OCI-LY7 (cell line): Measurements from ENCODE around the gene MGAT2. TPM values are rescaled to one million over a fixed set of nuclear protein-coding genes. Genes with fewer than 3 reads are reported as not detected.

Experiments
- BruUV-seq: library from RNA; stranded (reverse); fragments of 400-500 nt; replicated peaks from 2 replicates; lab custom pipeline; 2021; lab: Mats Ljungman, UMichigan
- CTCF ChIA-PET: fragments of 300-600 bp; sonication (Branson Sonifier 250); formaldehyde crosslinking; loops from one replicate; lab custom pipeline; 2022; ENCODE audit warnings: antibody characterized with exemption; ENCODE audit not compliant: unreplicated experiment; lab: Charles Lee
- POLR2A ChIA-PET: fragments of 300-600 bp; sonication (Branson Sonifier 250); formaldehyde crosslinking; loops from one replicate; lab custom pipeline; 2022; ENCODE audit warnings: antibody characterized with exemption; lab: Charles Lee
- DNase-seq: peaks from one replicate; pipeline ENCODE4 v3.0.0-alpha.2; 2015; ENCODE audit warnings: low spot score
- H2AFZ ChIP-seq: fragments of 200-600 bp; sonication (generic), shearing (Covaris generic); 2 replicates; pipeline ENCODE4 v1.6.1; 2014; ENCODE audit warnings: mild to moderate bottlenecking, antibody characterized with exemption, low read length, moderate library complexity
- H3K27ac ChIP-seq: fragments of 200-600 bp; sonication (generic); 2 replicates; pipeline ENCODE4 v1.5.1; 2014; ENCODE audit warnings: mixed run types, low read depth, mild to moderate bottlenecking, moderate library complexity, low read length, inconsistent platforms; ENCODE audit not compliant: poor library complexity, severe bottlenecking
- H3K36me3 ChIP-seq: fragments of 200-600 bp; sonication (generic); 2 replicates; pipeline ENCODE4 v1.6.1; 2014; ENCODE audit warnings: mild to moderate bottlenecking, antibody characterized with exemption, low read length, moderate library complexity, mixed read lengths; ENCODE audit not compliant: insufficient read depth
- H3K4me1 ChIP-seq: fragments of 200-600 bp; sonication (generic); 2 replicates; pipeline ENCODE4 v1.5.1; 2014; ENCODE audit warnings: mild to moderate bottlenecking, low read length; ENCODE audit not compliant: insufficient read depth, poor library complexity, severe bottlenecking
- H3K4me2 ChIP-seq: fragments of 200-600 bp; sonication (generic); 2 replicates; pipeline ENCODE4 v1.6.1; 2014; ENCODE audit warnings: mild to moderate bottlenecking, low read length
- H3K4me3 ChIP-seq: fragments of 200-600 bp; sonication (generic); 2 replicates; pipeline ENCODE4 v1.5.1; 2014; ENCODE audit warnings: mild to moderate bottlenecking, low read depth, low read length; ENCODE audit not compliant: poor library complexity, severe bottlenecking
- H3K79me2 ChIP-seq: fragments of 200-600 bp; sonication (generic); 2 replicates; pipeline ENCODE4 v1.6.1; 2016; ENCODE audit warnings: low read depth, mild to moderate bottlenecking, low read length, moderate library complexity, mixed read lengths; ENCODE audit not compliant: insufficient read depth
- H3K9me2 ChIP-seq: fragments of 200-600 bp; sonication (generic); 2 replicates; pipeline ENCODE4 v1.6.1; 2016; ENCODE audit warnings: mild to moderate bottlenecking, low read length, mixed read lengths; ENCODE audit not compliant: insufficient read depth
- H3K9me3 ChIP-seq: fragments of 200-600 bp; sonication (generic); 2 replicates; pipeline ENCODE4 v1.6.1; 2014; ENCODE audit warnings: mild to moderate bottlenecking, mixed run types, low read length, mixed read lengths
- H4K20me1 ChIP-seq: fragments of 200-600 bp; sonication (generic); 2 replicates; pipeline ENCODE4 v1.6.1; 2014; ENCODE audit warnings: mild to moderate bottlenecking, antibody characterized with exemption, low read length, moderate library complexity, mixed read lengths; ENCODE audit not compliant: insufficient read depth
- EZH2phosphoT487 ChIP-seq: fragments of 200-600 bp; sonication (generic); IDR thresholded peaks from 2 replicates; pipeline ENCODE4 v1.6.1; 2018; ENCODE audit warnings: low read depth, borderline replicate concordance, mild to moderate bottlenecking, mixed run types, antibody characterized with exemption, low read length, moderate library complexity, mixed read lengths
- intact Hi-C: fragments of 100-400 bp; cut with micrococcal nuclease; formaldehyde crosslinking; loops from one replicate; pipeline ENCODE4 v1.10.0; 2022; ENCODE audit not compliant: unreplicated experiment
- total RNA-seq, 2 experiments: library from RNA; depleted of rRNA in 1 of 2; stranded (reverse); fragments of >200 nt in 1 of 2; shearing (Covaris generic) in 1 of 2; gene quantifications; 2 replicates each; pipeline ENCODE4 v1.2.3, GENCODE V29; 2014 to 2022
- TF ChIP-seq, protein P1 (sequence below): fragments of 200-600 bp; sonication (generic); conservative IDR thresholded peaks from 2 replicates; pipeline ENCODE4 v1.5.1; 2014; ENCODE audit warnings: mild to moderate bottlenecking, antibody characterized with exemption, low read length, moderate library complexity, mixed read lengths

The MGAT2 gene
- total RNA-seq, 2 experiments from 2014 or later = 71.7 to 83.5 TPM

DNA sequence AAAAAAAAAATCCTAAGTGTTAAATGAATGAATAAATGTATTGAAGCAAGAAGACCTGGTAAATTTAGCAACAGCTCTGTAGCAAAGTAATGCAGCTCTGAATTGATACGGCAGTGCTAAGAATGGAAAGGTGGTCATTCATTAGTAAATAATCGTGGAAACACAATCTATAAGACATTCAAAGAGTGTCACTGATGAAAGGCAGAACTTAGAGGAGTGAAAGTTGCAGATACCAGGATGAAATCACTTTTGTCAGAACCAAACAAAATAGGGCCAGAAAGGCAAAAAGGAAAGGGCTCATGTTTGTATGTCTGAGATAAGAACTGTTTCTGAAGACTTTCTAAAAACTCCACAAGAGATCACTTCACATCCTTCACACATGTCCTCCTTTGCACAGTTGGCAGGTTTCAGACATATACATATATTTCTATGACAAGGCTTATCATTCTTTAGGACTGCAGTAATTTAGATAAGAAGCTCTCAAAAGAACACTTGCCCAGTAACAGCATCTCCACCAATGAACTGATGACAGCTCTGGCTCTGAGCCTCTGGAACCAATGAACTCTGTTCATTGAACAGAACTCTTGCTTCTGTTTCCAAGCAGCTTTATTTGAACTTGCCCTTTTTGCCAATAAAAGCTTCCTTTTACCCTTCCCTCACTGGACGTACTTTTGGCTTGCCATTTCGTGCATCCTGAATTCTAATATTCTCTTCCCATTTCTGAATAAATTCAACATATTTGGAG is 26.1 kb upstream of the MGAT2 start:
- DNase-seq = peak; percentile 59

DNA sequence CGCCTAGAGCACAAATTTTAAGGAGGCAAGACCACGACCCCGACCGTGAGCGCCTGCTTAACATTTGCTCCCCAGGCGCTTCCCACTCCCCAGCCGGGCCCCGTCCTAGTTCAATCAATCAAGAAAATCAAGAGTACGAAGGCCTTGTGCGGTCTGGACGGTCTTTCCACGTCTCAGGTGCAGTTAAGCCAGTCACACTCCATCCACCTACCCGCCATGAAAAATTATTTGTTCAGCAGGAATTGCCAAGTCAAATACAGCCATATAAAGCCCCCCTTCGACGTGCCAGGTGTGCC is 22.5 kb upstream of the MGAT2 start:
- ChIA-PET CTCF (no interaction called here), POLR2A (interaction anchor here (0.6 to 3.3 kb wide), 4 partner anchors 11 to 755 kb away, joined by 3 to 28 read pairs (median 15); partner anchors contain the start of genes MGAT2, RPL36AL and RPS29)
- no peak for TF ChIP-seq EZH2phosphoT487
- TF ChIP-seq, protein P1, sequence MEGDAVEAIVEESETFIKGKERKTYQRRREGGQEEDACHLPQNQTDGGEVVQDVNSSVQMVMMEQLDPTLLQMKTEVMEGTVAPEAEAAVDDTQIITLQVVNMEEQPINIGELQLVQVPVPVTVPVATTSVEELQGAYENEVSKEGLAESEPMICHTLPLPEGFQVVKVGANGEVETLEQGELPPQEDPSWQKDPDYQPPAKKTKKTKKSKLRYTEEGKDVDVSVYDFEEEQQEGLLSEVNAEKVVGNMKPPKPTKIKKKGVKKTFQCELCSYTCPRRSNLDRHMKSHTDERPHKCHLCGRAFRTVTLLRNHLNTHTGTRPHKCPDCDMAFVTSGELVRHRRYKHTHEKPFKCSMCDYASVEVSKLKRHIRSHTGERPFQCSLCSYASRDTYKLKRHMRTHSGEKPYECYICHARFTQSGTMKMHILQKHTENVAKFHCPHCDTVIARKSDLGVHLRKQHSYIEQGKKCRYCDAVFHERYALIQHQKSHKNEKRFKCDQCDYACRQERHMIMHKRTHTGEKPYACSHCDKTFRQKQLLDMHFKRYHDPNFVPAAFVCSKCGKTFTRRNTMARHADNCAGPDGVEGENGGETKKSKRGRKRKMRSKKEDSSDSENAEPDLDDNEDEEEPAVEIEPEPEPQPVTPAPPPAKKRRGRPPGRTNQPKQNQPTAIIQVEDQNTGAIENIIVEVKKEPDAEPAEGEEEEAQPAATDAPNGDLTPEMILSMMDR = no peak
- no TSS peak for BruUV-seq
- intact Hi-C loops = loop anchor here (5.0 to 10.0 kb wide), 4 partner anchors 169 to 1227 kb away; partner anchors contain the start of gene KLHDC2
- DNase-seq = no peak
- H3K79me2 ChIP-seq = peaks cover 66% of the 10 kb centered on the region
- peak overlapping the region; percentile 94 for H3K27ac ChIP-seq
- no peaks in the 10 kb centered on the region for H3K9me2 ChIP-seq
- no peaks in the 10 kb centered on the region for H4K20me1 ChIP-seq
- H3K4me2 ChIP-seq = peak overlapping the region; percentile 71
- H3K36me3 ChIP-seq = peaks cover 29% of the 10 kb centered on the region
- peak overlapping the region; percentile 99 for H3K4me3 ChIP-seq
- H2AFZ ChIP-seq = peak overlapping the region; percentile 53; the same call in 1 of the 2 replicates
- peaks cover 45% of the 10 kb centered on the region for H3K4me1 ChIP-seq
- no peaks in the 10 kb centered on the region for H3K9me3 ChIP-seq

More for the DNA sequence above, 26.1 kb upstream of the MGAT2 start:
- ChIA-PET CTCF (interaction anchor here (1.2 to 1.6 kb wide), 2 partner anchors 8 to 26 kb away, joined by 3 to 5 read pairs; partner anchors contain the start of gene RPS29), POLR2A (interaction anchor here (0.6 to 5.1 kb wide), 10 partner anchors 9 to 652 kb away, joined by 3 to 32 read pairs (median 4); partner anchors contain the start of genes MGAT2, RPL36AL and RPS29)
- Histone ChIP-seq H3K9me3 (no peaks in the 10 kb centered on the region), H3K4me2 (peak overlapping the region; percentile 51), H3K79me2 (peaks cover 39% of the 10 kb centered on the region), H3K4me3 (peak overlapping the region; percentile 25), H3K36me3 (peaks cover 3% of the 10 kb centered on the region; the same call in 1 of the 2 replicates), H3K27ac (peak overlapping the region; percentile 68), H3K9me2 (no peaks in the 10 kb centered on the region), H3K4me1 (peaks cover 44% of the 10 kb centered on the region), H4K20me1 (no peaks in the 10 kb centered on the region), H2AFZ (peak overlapping the region; percentile 7; the same call in 1 of the 2 replicates)
- intact Hi-C loops = loop anchor here (5.0 to 10.0 kb wide), 4 partner anchors 173 to 1230 kb away; partner anchors contain the start of gene KLHDC2
- BruUV-seq = no TSS peak
- TF ChIP-seq, protein P1 = no peak
- TF ChIP-seq EZH2phosphoT487 = no peak
